Vagina (tissue), 2 donors: ENCODE results near the gene CPVL.

Experiments
- POLR2A ChIP-seq, 2 donors: fragments of 450-650 bp; IDR thresholded peaks; one replicate each; pipeline ENCODE4 v1.6.1; 2017; ENCODE audit warnings: antibody characterized with exemption in 2 of 2, mild to moderate bottlenecking in 2 of 2, moderate library complexity in 2 of 2
- POLR2AphosphoS5 ChIP-seq, 2 donors: sonication (generic); formaldehyde crosslinking; IDR thresholded peaks; one replicate each; pipeline ENCODE4 v1.9.0; 2017; ENCODE audit warnings: antibody characterized with exemption in 2 of 2, mild to moderate bottlenecking in 2 of 2, low read depth in 1 of 2; ENCODE audit not compliant: insufficient read depth in 1 of 2
- TF ChIP-seq, protein P1 (sequence below), 3 experiments: fragments of 450-650 bp in 2 of 3; fragments of 200-600 bp in 1 of 3; sonication (generic) in 1 of 3; IDR thresholded peaks; one replicate each; pipeline ENCODE4 v1.5.1; 2017 to 2019; ENCODE audit warnings: antibody characterized with exemption in 3 of 3, mild to moderate bottlenecking in 2 of 3, moderate library complexity in 2 of 3

DNA sequence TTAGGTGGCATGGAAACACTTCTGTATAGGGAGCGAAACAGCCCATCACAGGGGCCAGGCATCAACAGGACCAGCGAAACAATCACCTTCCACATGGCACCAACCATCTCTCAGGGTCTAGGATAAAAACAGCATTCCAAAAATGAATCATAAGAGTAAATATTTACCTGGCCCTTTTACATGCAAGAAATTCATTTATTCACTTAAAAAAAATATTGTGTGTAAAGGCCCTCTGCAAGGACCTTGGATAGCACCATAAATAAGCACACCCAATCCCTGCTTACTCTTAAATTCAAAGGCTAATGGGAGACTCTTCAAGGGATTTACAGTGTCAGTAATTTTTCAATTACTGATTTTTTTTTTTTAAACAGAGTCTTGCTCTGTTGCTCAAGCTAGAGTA, 25.4 kb downstream of the CPVL start:
- TF ChIP-seq, protein P1, sequence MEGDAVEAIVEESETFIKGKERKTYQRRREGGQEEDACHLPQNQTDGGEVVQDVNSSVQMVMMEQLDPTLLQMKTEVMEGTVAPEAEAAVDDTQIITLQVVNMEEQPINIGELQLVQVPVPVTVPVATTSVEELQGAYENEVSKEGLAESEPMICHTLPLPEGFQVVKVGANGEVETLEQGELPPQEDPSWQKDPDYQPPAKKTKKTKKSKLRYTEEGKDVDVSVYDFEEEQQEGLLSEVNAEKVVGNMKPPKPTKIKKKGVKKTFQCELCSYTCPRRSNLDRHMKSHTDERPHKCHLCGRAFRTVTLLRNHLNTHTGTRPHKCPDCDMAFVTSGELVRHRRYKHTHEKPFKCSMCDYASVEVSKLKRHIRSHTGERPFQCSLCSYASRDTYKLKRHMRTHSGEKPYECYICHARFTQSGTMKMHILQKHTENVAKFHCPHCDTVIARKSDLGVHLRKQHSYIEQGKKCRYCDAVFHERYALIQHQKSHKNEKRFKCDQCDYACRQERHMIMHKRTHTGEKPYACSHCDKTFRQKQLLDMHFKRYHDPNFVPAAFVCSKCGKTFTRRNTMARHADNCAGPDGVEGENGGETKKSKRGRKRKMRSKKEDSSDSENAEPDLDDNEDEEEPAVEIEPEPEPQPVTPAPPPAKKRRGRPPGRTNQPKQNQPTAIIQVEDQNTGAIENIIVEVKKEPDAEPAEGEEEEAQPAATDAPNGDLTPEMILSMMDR (IDR thresholded peaks at IDR 0.05) = no peak
- TF ChIP-seq POLR2AphosphoS5 (IDR thresholded peaks at IDR 0.05; ENCODE audit: insufficient read depth in 1 of 2, low read depth in 1 of 2) = no peak
- TF ChIP-seq POLR2A (IDR thresholded peaks at IDR 0.05) = no peak
